Measurements from ENCODE around the gene OR51E1. TPM values are rescaled to one million over a fixed set of nuclear protein-coding genes. Genes with fewer than 3 reads are reported as not detected.

Gene OR51E1
- polyA plus RNA-seq, 1 donor (not counting 4 experiments of a cell fraction or from before 2014, with no cell fraction given), result not detected

- Histone ChIP-seq H2AFZ (ENCODE audit: control insufficient read depth, low read length) (no peak overlapping the region), H3K79me2 (ENCODE audit: control insufficient read depth, insufficient read depth, low read length) (no peaks in the 10 kb centered on the region), H3K4me1 (ENCODE audit: control insufficient read depth, extremely low read depth, insufficient read depth, low read length) (no peaks in the 10 kb centered on the region), H3K9me3 (ENCODE audit: control insufficient read depth, low read depth, low read length) (no peaks in the 10 kb centered on the region), H4K20me1 (ENCODE audit: control insufficient read depth, extremely low read depth, insufficient read depth, low read length) (no peaks in the 10 kb centered on the region), H3K4me2 (ENCODE audit: control insufficient read depth, extremely low read depth, insufficient read depth, low read depth, low read length) (no peak overlapping the region), H3K9ac (ENCODE audit: control insufficient read depth, extremely low read depth, insufficient read depth, low read length) (no peak overlapping the region), H3K27me3 (ENCODE audit: control insufficient read depth, extremely low read depth, insufficient read depth, low read length) (peaks cover 3% of the 10 kb centered on the region), H3K9me1 (ENCODE audit: control insufficient read depth, extremely low read depth, insufficient read depth, low read length) (no peaks in the 10 kb centered on the region), H3K27ac (ENCODE audit: control insufficient read depth, insufficient read depth, low read length) (no peak overlapping the region), H3K36me3 (ENCODE audit: control insufficient read depth in 2 of 2, extremely low read depth in 1 of 2, insufficient read depth in 2 of 2, low read length in 2 of 2) (no peaks in the 10 kb centered on the region), H3K4me3 (ENCODE audit: control insufficient read depth in 2 of 3, extremely low read depth in 1 of 3, insufficient read depth in 2 of 3, low read depth in 1 of 3, low read length in 3 of 3) (no peak overlapping the region)
- FAIRE-seq (no peak), DNase-seq (ENCODE audit: low read depth, low spot score) (no peak)
- dilution Hi-C loops (cut with MboI; ENCODE audit: extremely low pct_ligation_motif_present, low sequenced_read_pairs), result no loop called here
- no peak for TF ChIP-seq CTCF (optimal IDR thresholded peaks at IDR 0.05 in 1 of 3, IDR thresholded peaks at IDR 0.05 in 1 of 3, conservative IDR thresholded peaks at IDR 0.05 in 1 of 3; ENCODE audit: extremely low read depth in 1 of 3, insufficient read depth in 2 of 3, low read length in 3 of 3)
Measured at GRCh38 chr11:4654635-4655369, 11.0 kb downstream of the OR51E1 start.

GRCh38 chr11:4658629-4659445, 15.1 kb downstream of the OR51E1 start:
- H3K27ac ChIP-seq (ENCODE audit: control insufficient read depth, insufficient read depth, low read length), result no peak overlapping the region
- no peaks in the 10 kb centered on the region for H3K36me3 ChIP-seq (ENCODE audit: control insufficient read depth in 2 of 2, extremely low read depth in 1 of 2, insufficient read depth in 2 of 2, low read length in 2 of 2)
- FAIRE-seq (no peak), DNase-seq (ENCODE audit: low read depth, low spot score) (no peak)
- no peaks in the 10 kb centered on the region for H3K4me1 ChIP-seq (ENCODE audit: control insufficient read depth, extremely low read depth, insufficient read depth, low read length)
- no peak for TF ChIP-seq EZH2 (IDR thresholded peaks at IDR 0.05; ENCODE audit: low read length)
- no peak for TF ChIP-seq CTCF (optimal IDR thresholded peaks at IDR 0.05 in 1 of 3, IDR thresholded peaks at IDR 0.05 in 1 of 3, conservative IDR thresholded peaks at IDR 0.05 in 1 of 3; ENCODE audit: extremely low read depth in 1 of 3, insufficient read depth in 2 of 3, low read length in 3 of 3)
- H3K27me3 ChIP-seq (ENCODE audit: control insufficient read depth, extremely low read depth, insufficient read depth, low read length), result no peaks in the 10 kb centered on the region
- H3K4me3 ChIP-seq (ENCODE audit: control insufficient read depth in 2 of 3, extremely low read depth in 1 of 3, insufficient read depth in 2 of 3, low read depth in 1 of 3, low read length in 3 of 3), result no peak overlapping the region
- H3K4me2 ChIP-seq (ENCODE audit: control insufficient read depth, extremely low read depth, insufficient read depth, low read depth, low read length), result no peak overlapping the region
- no peaks in the 10 kb centered on the region for H4K20me1 ChIP-seq (ENCODE audit: control insufficient read depth, extremely low read depth, insufficient read depth, low read length)
- no peaks in the 10 kb centered on the region for H3K9me3 ChIP-seq (ENCODE audit: control insufficient read depth, low read depth, low read length)
- dilution Hi-C loops (cut with MboI; ENCODE audit: extremely low pct_ligation_motif_present, low sequenced_read_pairs), result no loop called here
- H3K79me2 ChIP-seq (ENCODE audit: control insufficient read depth, insufficient read depth, low read length), result no peaks in the 10 kb centered on the region
- no peak overlapping the region for H2AFZ ChIP-seq (ENCODE audit: control insufficient read depth, low read length)
- H3K9ac ChIP-seq (ENCODE audit: control insufficient read depth, extremely low read depth, insufficient read depth, low read length), result no peak overlapping the region
- H3K9me1 ChIP-seq (ENCODE audit: control insufficient read depth, extremely low read depth, insufficient read depth, low read length), result no peaks in the 10 kb centered on the region
